Neuron (in vitro differentiated cells): Measurements from ENCODE around the gene EMB.
"Not testable (repeated sequence)": the region's sequence is repeated elsewhere in the genome, so short reads cannot be mapped to it uniquely, and the experiment has no call there.

Source experiments
- H2AFZ ChIP-seq: one replicate; pipeline ENCODE4 v1.6.1; 2013; ENCODE audit warnings: low read depth, mild to moderate bottlenecking, inconsistent platforms, low read length, moderate library complexity
- H3K27me3 ChIP-seq: one replicate; pipeline ENCODE4 v1.6.1; 2013; ENCODE audit warnings: low read length; ENCODE audit not compliant: insufficient read depth
- H3K36me3 ChIP-seq: one replicate; pipeline ENCODE4 v1.6.1; 2013; ENCODE audit warnings: low read length; ENCODE audit not compliant: insufficient read depth
- H3K4me1 ChIP-seq: one replicate; pipeline ENCODE4 v1.6.1; 2013; ENCODE audit warnings: low read length; ENCODE audit not compliant: insufficient read depth
- H3K4me3 ChIP-seq: 2 replicates; pipeline ENCODE4 v1.5.1; 2013; ENCODE audit warnings: mild to moderate bottlenecking, low read length, moderate library complexity
- H3K9me3 ChIP-seq: one replicate; pipeline ENCODE4 v1.6.1; 2013; ENCODE audit warnings: low read length

The EMB gene

GRCh38 chr5:50442559-50443539 is 1.8 kb upstream of the EMB start:
- not testable (repeated sequence) for H3K27me3 ChIP-seq, H3K9me3 ChIP-seq, H3K4me3 ChIP-seq, H3K4me1 ChIP-seq, H2AFZ ChIP-seq, H3K36me3 ChIP-seq

GRCh38 chr5:50441493-50441955 is 436 bp upstream of the EMB start:
- H3K36me3 ChIP-seq: no peaks in the 10 kb centered on the region
- peak overlapping the region; percentile 100 for H2AFZ ChIP-seq
- H3K4me1 ChIP-seq: peaks cover 5% of the 10 kb centered on the region
- H3K9me3 ChIP-seq: no peaks in the 10 kb centered on the region
- no peaks in the 10 kb centered on the region for H3K27me3 ChIP-seq
- H3K4me3 ChIP-seq: peak overlapping the region; percentile 64

GRCh38 chr5:50439221-50439620 is 1.9 kb downstream of the EMB start:
- no peak overlapping the region for H2AFZ ChIP-seq
- H3K4me1 ChIP-seq: peaks cover 5% of the 10 kb centered on the region
- no peaks in the 10 kb centered on the region for H3K36me3 ChIP-seq
- no peaks in the 10 kb centered on the region for H3K27me3 ChIP-seq
- no peak overlapping the region for H3K4me3 ChIP-seq
- H3K9me3 ChIP-seq: no peaks in the 10 kb centered on the region

DNA sequence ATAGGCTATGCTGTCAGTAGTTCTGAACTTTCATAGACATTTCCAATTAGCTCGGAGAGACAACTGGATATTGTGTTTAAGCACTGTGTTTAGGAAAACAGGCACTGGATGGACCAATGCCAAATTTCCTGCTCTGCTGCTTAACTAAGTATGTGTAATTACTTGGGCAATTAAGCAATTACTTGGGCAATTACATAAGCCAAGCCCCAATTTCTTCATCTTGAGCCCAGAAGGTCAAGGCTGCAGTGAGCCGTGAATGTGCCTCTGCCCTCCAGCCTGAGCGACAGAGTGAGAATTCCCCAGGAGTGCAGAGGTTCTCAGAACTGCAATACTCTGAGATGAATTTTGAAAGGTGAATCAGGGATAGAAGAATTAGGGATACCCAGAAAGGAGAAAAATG is 3.0 kb downstream of the EMB start:
- H3K36me3 ChIP-seq, H2AFZ ChIP-seq, H3K4me3 ChIP-seq, H3K27me3 ChIP-seq, H3K4me1 ChIP-seq, H3K9me3 ChIP-seq: not testable (repeated sequence)

DNA sequence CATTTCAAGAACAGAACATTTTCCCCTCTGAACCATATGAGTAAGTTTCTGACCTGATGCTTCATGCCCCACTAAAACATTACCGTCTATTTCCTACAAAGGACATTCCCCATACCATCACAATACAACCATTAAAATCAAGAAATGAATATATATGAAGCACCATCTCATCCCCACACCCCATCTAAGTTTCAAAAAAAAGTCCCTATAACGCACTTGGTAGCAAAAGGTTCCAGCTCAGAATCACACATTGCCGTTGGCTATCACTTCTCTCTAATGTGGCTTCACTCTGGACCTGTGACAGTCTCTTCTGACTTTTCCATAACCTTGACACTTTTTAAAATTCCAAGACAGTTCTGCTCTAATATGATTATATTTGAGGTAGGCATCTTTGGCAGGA is 5.9 kb downstream of the EMB start:
- Histone ChIP-seq H3K4me3 (no peak overlapping the region), H3K27me3 (no peaks in the 10 kb centered on the region), H3K9me3 (no peaks in the 10 kb centered on the region), H2AFZ (no peak overlapping the region), H3K36me3 (no peaks in the 10 kb centered on the region), H3K4me1 (no peaks in the 10 kb centered on the region)

- not testable (repeated sequence) for H3K27me3 ChIP-seq, H3K9me3 ChIP-seq, H3K36me3 ChIP-seq, H3K4me3 ChIP-seq, H3K4me1 ChIP-seq, H2AFZ ChIP-seq
These were observed 9.8 kb downstream of the EMB start for GRCh38 chr5:50431133-50431904.

DNA sequence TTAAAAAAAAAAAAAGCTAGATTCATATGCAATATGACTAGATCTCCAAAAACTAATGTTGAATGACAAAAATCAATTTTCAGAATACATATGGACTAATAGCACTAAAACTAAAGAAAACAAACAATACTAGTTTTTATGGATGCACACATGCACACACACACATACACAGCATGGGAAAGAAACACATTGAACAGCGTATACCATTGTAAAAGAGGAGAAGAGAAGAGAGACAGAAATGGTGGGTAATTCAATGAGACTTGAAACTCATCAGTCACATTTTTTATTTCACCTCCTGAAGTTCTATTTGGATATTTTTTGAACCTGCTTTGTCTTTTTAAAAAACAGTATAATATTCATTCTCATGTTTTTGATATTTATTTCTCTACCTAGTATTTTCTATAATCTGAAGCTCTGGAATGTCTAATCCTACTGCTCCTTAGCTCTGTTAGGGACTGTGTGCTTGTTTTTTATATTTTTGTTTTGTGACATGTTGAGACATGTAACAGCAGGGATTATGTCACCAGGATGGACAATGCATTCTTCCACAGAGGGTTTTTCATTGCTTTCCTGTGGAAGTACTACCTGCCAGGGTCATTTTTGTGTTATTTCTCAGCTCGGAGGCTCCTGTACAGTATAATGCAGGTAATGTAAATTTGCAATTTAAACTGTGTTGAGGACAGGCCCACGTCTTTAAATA is 17.8 kb downstream of the EMB start:
- not testable (repeated sequence) for H3K36me3 ChIP-seq, H3K4me3 ChIP-seq, H3K9me3 ChIP-seq, H2AFZ ChIP-seq, H3K27me3 ChIP-seq, H3K4me1 ChIP-seq

GRCh38 chr5:50421184-50421950 is 19.7 kb downstream of the EMB start:
- not testable (repeated sequence) for H3K4me1 ChIP-seq, H3K9me3 ChIP-seq, H3K4me3 ChIP-seq, H3K27me3 ChIP-seq, H3K36me3 ChIP-seq, H2AFZ ChIP-seq

DNA sequence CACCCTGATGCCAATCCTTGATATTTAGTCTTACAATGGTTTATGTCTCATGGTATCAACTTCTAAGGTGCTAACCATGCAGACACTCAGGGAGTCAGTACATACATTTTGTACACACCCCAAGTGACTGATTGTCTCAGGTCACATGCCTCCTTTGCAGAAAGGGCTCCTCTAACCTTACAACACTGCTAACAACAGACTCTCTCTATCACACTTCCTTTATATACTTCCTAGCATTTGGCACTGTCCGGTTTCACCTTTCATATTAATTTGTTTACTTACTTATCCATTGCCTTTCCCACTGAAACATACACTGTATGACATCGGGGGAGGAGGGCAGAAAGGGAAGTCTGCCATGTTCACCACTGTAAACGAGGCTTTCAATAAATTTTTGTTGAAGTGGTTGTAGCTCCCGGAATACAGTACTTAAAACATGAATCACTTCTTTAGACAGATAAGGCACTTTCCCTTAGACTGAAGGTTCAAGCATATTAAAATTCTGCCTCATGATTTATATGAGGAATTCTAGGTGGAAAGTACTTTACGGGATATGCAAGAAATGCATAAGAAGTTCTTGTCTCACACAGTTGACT is 20.6 kb downstream of the EMB start:
- Histone ChIP-seq H3K36me3 (no peaks in the 10 kb centered on the region), H3K4me3 (no peak overlapping the region), H3K27me3 (no peaks in the 10 kb centered on the region), H3K9me3 (no peaks in the 10 kb centered on the region), H3K4me1 (no peaks in the 10 kb centered on the region), H2AFZ (no peak overlapping the region)

DNA sequence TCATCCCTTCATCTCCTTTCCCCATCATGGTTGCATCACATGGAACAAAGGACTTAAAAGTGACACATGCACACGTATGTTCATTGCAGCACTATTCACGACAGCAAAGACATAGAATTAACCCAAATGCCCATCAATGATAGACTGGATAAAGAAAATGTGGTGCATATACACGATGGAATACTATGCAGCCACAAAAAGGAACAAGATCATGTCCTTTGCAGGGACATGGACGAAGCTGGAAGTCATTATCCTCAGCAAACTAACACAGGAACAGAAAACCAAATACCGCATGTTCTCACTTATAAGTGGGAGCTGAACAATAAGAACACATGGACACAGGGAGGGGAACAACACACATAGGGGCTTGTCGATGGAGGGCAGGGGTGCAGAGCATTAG is 21.4 kb downstream of the EMB start:
- H3K4me3 ChIP-seq, H3K4me1 ChIP-seq, H3K9me3 ChIP-seq, H2AFZ ChIP-seq, H3K36me3 ChIP-seq, H3K27me3 ChIP-seq: not testable (repeated sequence)

DNA sequence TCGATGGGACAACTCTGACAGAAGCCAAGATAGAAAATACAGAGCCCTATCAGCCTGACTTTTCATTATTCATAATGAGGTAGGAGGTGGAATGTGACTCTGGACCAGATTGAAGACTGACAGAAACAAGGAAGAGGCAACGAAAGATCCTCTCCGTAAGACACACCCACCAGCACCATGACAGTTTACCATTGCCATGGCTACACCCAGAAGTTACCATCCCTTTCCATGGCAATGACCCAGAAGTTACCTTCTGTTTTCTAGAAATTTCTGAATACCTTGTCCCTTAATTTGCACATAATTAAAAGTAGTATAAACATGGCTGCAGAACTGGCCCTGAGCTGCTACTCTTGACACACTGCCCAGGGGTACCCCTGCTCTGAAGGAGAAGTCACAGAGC is 24.5 kb downstream of the EMB start:
- not testable (repeated sequence) for H3K4me3 ChIP-seq, H2AFZ ChIP-seq, H3K27me3 ChIP-seq, H3K4me1 ChIP-seq, H3K36me3 ChIP-seq, H3K9me3 ChIP-seq

DNA sequence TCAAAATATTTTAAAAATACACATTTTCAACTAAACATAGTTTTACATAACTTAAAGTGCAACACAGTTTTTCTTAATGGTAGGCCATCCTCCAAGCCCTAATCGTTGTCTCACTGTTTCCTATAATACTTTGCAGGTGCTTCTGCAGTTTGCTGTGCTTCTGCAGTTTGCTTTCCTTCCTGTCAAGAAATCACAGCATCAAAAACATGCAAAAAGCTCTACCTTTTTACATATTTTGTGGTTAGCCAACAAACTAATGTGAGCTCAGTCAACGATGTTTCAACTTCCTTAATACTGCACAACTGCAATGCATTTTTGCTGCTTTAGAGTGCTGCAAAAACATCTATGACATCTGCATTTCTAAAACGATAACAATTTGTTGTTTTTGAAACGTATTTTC is 25.2 kb downstream of the EMB start:
- H3K4me3 ChIP-seq: no peak overlapping the region
- no peaks in the 10 kb centered on the region for H3K36me3 ChIP-seq
- H2AFZ ChIP-seq: no peak overlapping the region
- H3K27me3 ChIP-seq: no peaks in the 10 kb centered on the region
- no peaks in the 10 kb centered on the region for H3K9me3 ChIP-seq
- H3K4me1 ChIP-seq: no peaks in the 10 kb centered on the region
